Panc1 (cell line): Measurements from ENCODE around the gene HELZ.

Source experiments
- CTCF ChIP-seq: fragments of 450-650 bp; IDR thresholded peaks from 2 replicates; pipeline ENCODE4 v1.5.1; 2017; ENCODE audit warnings: mild to moderate bottlenecking
- POLR2AphosphoS5 ChIP-seq: IDR thresholded peaks from 2 replicates; pipeline ENCODE4 v1.6.1; 2012; ENCODE audit warnings: mild to moderate bottlenecking, low read depth, low read length, moderate library complexity

DNA sequence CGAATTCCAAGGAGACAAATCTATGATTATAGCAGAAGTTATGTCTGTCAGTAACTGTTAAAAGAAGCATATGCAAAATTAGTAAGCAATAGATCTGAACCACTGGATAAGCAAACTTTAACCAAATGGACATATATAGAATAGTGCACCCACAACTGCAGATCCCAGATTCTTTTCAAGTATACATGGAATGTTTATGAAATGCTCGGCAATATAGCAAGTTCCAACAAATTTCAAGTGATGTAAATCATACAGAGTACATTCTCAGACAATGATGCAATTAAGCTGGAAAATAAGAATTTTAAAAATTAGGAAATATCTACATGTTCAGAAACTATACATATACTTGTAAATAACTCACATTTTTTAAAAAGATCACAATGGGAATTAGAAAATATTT is 8.4 kb upstream of the HELZ start:
- TF ChIP-seq POLR2AphosphoS5 = no peak
- no peak for TF ChIP-seq CTCF
